Islet precursor cell (in vitro differentiated cells): ENCODE measurements around the gene ROBO2.
A peak's percentile ranks its signal among the peaks of the same experiment; 100 is the strongest.

Experiments used
- DNase-seq: peaks from one replicate; pipeline ENCODE4 v3.0.0-alpha.2; 2018

ROBO2 gene

GRCh38 chr3:77524946-77525682, 485.2 kb downstream of the ROBO2 start:
- no peak for DNase-seq

- no peak for DNase-seq
Measured at GRCh38 chr3:77526573-77527113, 486.7 kb downstream of the ROBO2 start.

GRCh38 chr3:77529522-77529921, 489.6 kb downstream of the ROBO2 start:
- no peak for DNase-seq

- no peak for DNase-seq
Measured at GRCh38 chr3:77530870-77531269, 491.0 kb downstream of the ROBO2 start.

GRCh38 chr3:77535116-77535515, 495.2 kb downstream of the ROBO2 start:
- DNase-seq, result no peak

- DNase-seq, result peak; percentile 72
Measured at GRCh38 chr3:77536038-77536775, 496.3 kb downstream of the ROBO2 start.

- no peak for DNase-seq
Measured at GRCh38 chr3:77539014-77539413, 499.1 kb downstream of the ROBO2 start.

GRCh38 chr3:77539677-77540076, 499.8 kb downstream of the ROBO2 start:
- DNase-seq, result no peak

GRCh38 chr3:77541203-77541922, 501.5 kb downstream of the ROBO2 start:
- DNase-seq, result no peak

GRCh38 chr3:77546246-77546645, 506.3 kb downstream of the ROBO2 start:
- DNase-seq, result no peak

GRCh38 chr3:77549034-77549433, 509.1 kb downstream of the ROBO2 start:
- no peak for DNase-seq

- no peak for DNase-seq
Measured at GRCh38 chr3:77553240-77553639, 513.3 kb downstream of the ROBO2 start.

GRCh38 chr3:77562089-77562488, 522.2 kb downstream of the ROBO2 start:
- no peak for DNase-seq

GRCh38 chr3:77563012-77563411, 523.1 kb downstream of the ROBO2 start:
- DNase-seq, result no peak

GRCh38 chr3:77566055-77566454, 526.2 kb downstream of the ROBO2 start:
- DNase-seq, result no peak

- no peak for DNase-seq
Measured at GRCh38 chr3:77571971-77572715, 532.2 kb downstream of the ROBO2 start.

- DNase-seq, result no peak
Measured at GRCh38 chr3:77577264-77577663, 537.4 kb downstream of the ROBO2 start.

GRCh38 chr3:77586216-77586615, 546.3 kb downstream of the ROBO2 start:
- no peak for DNase-seq

GRCh38 chr3:77588863-77589262, 549.0 kb downstream of the ROBO2 start:
- no peak for DNase-seq

- no peak for DNase-seq
Measured at GRCh38 chr3:77590191-77590590, 550.3 kb downstream of the ROBO2 start.

- DNase-seq, result no peak
Measured at GRCh38 chr3:77595371-77595870, 555.5 kb downstream of the ROBO2 start.

GRCh38 chr3:77599948-77600347, 560.0 kb downstream of the ROBO2 start:
- DNase-seq, result no peak
